NB4 (cell line): ENCODE data around the gene IL15RA.

Experiments
- POLR2A ChIP-seq: IDR thresholded peaks from 2 replicates; pipeline ENCODE4 v1.6.1; 2011; ENCODE audit warnings: mild to moderate bottlenecking; ENCODE audit not compliant: insufficient read length; ENCODE audit errors: extremely low read depth
- TF ChIP-seq, protein P1 (sequence below): IDR thresholded peaks from one replicate; pipeline ENCODE4 v1.5.1; 2012; ENCODE audit warnings: low read depth, low read length

- TF ChIP-seq, protein P1, sequence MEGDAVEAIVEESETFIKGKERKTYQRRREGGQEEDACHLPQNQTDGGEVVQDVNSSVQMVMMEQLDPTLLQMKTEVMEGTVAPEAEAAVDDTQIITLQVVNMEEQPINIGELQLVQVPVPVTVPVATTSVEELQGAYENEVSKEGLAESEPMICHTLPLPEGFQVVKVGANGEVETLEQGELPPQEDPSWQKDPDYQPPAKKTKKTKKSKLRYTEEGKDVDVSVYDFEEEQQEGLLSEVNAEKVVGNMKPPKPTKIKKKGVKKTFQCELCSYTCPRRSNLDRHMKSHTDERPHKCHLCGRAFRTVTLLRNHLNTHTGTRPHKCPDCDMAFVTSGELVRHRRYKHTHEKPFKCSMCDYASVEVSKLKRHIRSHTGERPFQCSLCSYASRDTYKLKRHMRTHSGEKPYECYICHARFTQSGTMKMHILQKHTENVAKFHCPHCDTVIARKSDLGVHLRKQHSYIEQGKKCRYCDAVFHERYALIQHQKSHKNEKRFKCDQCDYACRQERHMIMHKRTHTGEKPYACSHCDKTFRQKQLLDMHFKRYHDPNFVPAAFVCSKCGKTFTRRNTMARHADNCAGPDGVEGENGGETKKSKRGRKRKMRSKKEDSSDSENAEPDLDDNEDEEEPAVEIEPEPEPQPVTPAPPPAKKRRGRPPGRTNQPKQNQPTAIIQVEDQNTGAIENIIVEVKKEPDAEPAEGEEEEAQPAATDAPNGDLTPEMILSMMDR: no peak
- no peak for TF ChIP-seq POLR2A
Observed at GRCh38 chr10:6020826-6021225, 43.5 kb upstream of the IL15RA start.
